ENCODE data around the gene SLC9A9.
"Not testable (repeated sequence)": the region's sequence is repeated elsewhere in the genome, so short reads cannot be mapped to it uniquely, and the experiment has no call there.

SLC9A9 gene

DNA sequence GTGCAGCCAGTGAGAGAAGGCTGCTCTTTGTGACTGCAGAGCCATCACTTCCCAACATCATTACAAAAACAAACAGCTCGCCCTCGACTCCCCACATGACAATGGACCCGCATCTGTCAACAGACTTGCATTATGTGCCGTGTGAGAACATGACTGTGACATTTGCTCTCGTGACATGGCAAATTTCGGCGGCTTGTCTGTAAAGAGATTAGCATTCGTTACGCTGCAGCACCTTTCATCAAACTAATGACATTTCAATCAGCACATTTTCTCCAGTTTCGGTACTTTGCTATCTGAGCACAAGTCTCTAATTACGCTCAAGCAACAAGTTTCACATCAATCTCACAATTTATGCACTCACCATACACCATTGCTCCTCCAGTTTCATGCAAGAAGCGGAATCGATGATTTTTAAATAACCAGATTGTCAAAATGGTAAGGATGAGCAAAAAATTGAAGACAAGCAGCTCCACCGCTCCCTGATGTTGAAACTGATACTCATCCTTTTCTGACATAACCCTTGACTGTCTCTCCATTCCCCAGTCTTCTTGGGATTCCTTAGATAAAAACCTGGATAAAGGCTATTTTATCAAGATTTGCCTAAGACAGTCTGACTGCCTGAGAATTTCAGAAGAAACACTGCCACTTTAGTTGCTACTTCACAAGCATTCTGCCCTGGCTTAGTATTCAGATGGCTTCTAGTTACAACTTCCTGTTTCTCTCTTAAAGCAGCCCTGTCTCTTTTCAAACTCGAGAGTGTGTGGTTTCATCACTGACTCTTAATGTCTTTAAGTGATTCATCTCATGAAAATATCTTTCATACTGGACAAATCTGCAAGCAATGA is at the start of gene SLC9A9:
Gene SLC9A9 (minus strand): TSS at position 682 of the 845 bp plus-strand sequence. CDS start 146 bp downstream, at position 536.
- no peaks in the 10 kb centered on the region for H3K27me3 Mint-ChIP-seq (ENCODE audit: low read depth)
- peaks cover 45% of the 10 kb centered on the region for H3K4me1 Mint-ChIP-seq (ENCODE audit: low read depth)
- H3K4me3 Mint-ChIP-seq: peak within 1 kb of the TSS; percentile 98
- H3K9me3 Mint-ChIP-seq: no peaks in the 10 kb centered on the region
- H3K27ac Mint-ChIP-seq: peak within 1 kb of the TSS; percentile 95
- peaks cover 3% of the 10 kb centered on the region for H3K36me3 Mint-ChIP-seq (ENCODE audit: low read depth)

- peaks cover 8% of the 10 kb centered on the region for H3K27me3 Mint-ChIP-seq (ENCODE audit: low read depth)
- H3K9me3 Mint-ChIP-seq: no peaks in the 10 kb centered on the region
- H3K36me3 Mint-ChIP-seq (ENCODE audit: low read depth): no peaks in the 10 kb centered on the region
- no peak overlapping the region for H3K4me3 Mint-ChIP-seq
- H3K27ac Mint-ChIP-seq: no peak overlapping the region
- no peaks in the 10 kb centered on the region for H3K4me1 Mint-ChIP-seq (ENCODE audit: low read depth)
Observed at GRCh38 chr3:143897576-143898295, 49.5 kb upstream of the SLC9A9 start.

DNA sequence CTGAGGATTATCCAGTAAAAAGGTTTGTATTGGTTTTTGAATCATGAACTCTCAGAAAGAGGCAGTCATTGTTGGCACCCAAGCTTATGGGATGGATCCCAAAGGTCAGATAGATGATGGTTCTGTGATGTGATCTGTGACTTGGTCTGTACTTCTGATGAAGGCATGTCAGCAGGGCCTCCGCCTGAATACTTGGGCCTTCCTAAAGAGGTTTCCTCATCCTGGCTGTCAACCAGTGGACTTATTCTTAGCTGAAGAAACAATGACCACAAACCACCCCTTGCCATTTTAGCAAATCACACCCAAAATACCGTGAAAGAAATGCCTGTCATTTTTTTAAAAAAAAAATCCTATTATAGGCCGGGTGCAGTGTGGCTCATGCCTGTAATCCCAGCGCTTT is 48.2 kb upstream of the SLC9A9 start:
- Mint-ChIP-seq H3K4me3 (no peak overlapping the region), H3K27ac (no peak overlapping the region), H3K27me3 (ENCODE audit: low read depth) (peaks cover 10% of the 10 kb centered on the region), H3K9me3 (no peaks in the 10 kb centered on the region), H3K36me3 (ENCODE audit: low read depth) (no peaks in the 10 kb centered on the region), H3K4me1 (ENCODE audit: low read depth) (no peaks in the 10 kb centered on the region)

DNA sequence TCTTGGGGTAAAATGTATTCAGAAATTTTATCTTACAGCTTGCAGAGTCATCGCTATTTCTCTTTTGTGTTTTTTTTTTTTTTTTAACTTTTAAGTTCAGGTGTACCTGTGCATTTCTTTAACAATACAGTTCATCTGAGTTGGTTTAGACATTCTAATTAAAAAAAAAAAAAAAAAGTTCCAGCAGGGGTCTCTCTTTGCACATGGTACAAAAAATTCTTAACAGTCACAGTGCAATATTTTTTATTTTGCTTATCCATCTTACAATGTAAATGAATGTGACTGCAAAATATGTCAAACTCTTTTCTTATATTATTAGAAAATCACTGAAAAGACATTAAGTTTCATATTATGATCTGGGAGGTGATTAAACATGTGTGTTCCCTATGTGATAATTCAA is 47.5 kb upstream of the SLC9A9 start:
- Mint-ChIP-seq H3K4me1 (ENCODE audit: low read depth) (no peaks in the 10 kb centered on the region), H3K36me3 (ENCODE audit: low read depth) (no peaks in the 10 kb centered on the region), H3K27ac (no peak overlapping the region), H3K4me3 (no peak overlapping the region), H3K9me3 (no peaks in the 10 kb centered on the region), H3K27me3 (ENCODE audit: low read depth) (peaks cover 9% of the 10 kb centered on the region)

DNA sequence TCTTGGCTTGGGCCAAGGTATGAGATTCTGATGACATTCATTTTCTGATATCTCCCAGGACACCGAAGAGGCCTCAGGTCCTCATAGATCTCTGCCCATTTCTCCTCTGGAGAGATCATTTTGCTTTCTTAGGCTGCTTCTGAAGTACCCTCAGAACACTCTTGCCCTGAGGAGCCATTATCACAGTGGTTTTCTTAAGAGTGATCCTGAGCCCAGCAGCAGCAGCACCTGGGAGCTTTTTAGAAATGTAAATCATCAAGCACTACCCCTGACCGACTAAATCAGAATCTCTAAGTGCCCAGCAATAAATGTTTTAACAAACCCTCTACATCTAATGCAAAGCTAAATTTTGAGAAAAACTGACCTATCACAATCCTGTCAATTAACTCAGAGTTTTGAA is 40.6 kb upstream of the SLC9A9 start:
- Mint-ChIP-seq H3K4me3 (no peak overlapping the region), H3K9me3 (no peaks in the 10 kb centered on the region), H3K27me3 (ENCODE audit: low read depth) (peaks cover 38% of the 10 kb centered on the region), H3K4me1 (ENCODE audit: low read depth) (no peaks in the 10 kb centered on the region), H3K27ac (no peak overlapping the region), H3K36me3 (ENCODE audit: low read depth) (no peaks in the 10 kb centered on the region)

GRCh38 chr3:143888166-143888565 is 39.9 kb upstream of the SLC9A9 start:
- Mint-ChIP-seq H3K36me3 (ENCODE audit: low read depth) (no peaks in the 10 kb centered on the region), H3K4me3 (no peak overlapping the region), H3K27me3 (ENCODE audit: low read depth) (peaks cover 43% of the 10 kb centered on the region), H3K9me3 (no peaks in the 10 kb centered on the region), H3K4me1 (ENCODE audit: low read depth) (no peaks in the 10 kb centered on the region), H3K27ac (no peak overlapping the region)

DNA sequence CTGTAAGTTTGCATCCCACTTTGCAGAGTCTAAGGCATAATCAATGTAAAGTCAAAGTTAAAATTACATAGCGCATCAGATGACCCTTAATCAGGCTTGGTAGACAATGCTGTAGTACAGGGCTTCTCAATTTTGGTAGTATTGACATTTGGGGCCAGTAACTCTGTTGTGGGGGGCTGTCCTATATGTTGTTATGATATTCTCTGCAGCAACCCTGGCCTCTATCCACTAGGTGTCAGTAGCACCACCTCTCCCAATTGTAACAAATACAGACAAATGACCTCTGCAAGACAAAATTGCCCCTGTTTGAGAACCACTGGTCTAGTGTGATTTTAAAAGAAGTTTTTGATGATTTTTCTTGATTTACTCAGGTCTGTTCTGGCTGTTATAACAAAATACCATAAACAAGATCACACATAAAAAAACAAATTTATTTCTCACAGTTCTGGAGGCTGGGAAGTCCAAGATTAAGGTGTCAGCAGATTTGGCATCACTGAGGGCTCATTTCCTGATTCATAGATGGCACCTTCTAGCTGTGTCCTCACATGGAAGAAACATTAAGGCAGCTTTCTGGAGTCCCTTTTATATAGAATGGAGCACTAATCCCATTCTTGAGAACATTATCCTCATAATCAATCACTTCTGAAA is 37.6 kb upstream of the SLC9A9 start:
- Mint-ChIP-seq H3K4me1 (ENCODE audit: low read depth) (no peaks in the 10 kb centered on the region), H3K4me3 (no peak overlapping the region), H3K9me3 (no peaks in the 10 kb centered on the region), H3K27me3 (ENCODE audit: low read depth) (peaks cover 45% of the 10 kb centered on the region), H3K36me3 (ENCODE audit: low read depth) (no peaks in the 10 kb centered on the region), H3K27ac (no peak overlapping the region)

- H3K27me3 Mint-ChIP-seq (ENCODE audit: low read depth): peaks cover 38% of the 10 kb centered on the region
Observed at GRCh38 chr3:143884861-143885260, 36.6 kb upstream of the SLC9A9 start.

DNA sequence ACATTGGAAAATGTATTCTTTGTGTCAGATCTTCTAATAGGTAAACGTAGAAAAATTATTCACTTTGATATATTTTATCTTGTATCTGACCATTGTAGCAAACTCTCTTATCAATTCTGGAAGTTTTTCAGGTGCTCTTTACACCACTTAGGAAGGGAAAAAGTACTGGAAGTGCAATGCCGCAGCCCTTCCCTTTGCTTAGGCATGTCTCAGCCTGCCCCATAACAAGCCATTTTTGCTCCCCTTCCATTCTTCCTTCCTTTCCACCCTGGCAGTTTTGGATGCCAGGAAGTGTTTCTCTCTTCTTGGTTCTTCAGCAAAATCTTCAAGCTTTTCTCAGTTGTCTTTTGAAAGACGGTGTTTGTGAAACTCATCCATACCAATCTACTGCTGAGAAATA is 34.9 kb upstream of the SLC9A9 start:
- Mint-ChIP-seq H3K27ac (no peak overlapping the region), H3K9me3 (no peaks in the 10 kb centered on the region), H3K27me3 (ENCODE audit: low read depth) (peaks cover 30% of the 10 kb centered on the region), H3K4me1 (ENCODE audit: low read depth) (no peaks in the 10 kb centered on the region), H3K36me3 (ENCODE audit: low read depth) (no peaks in the 10 kb centered on the region), H3K4me3 (no peak overlapping the region)

More at GRCh38 chr3:143884861-143885260, 36.6 kb upstream of the SLC9A9 start:
- H3K9me3 Mint-ChIP-seq: no peaks in the 10 kb centered on the region
- no peaks in the 10 kb centered on the region for H3K36me3 Mint-ChIP-seq (ENCODE audit: low read depth)
- no peaks in the 10 kb centered on the region for H3K4me1 Mint-ChIP-seq (ENCODE audit: low read depth)
- no peak overlapping the region for H3K4me3 Mint-ChIP-seq
- no peak overlapping the region for H3K27ac Mint-ChIP-seq

DNA sequence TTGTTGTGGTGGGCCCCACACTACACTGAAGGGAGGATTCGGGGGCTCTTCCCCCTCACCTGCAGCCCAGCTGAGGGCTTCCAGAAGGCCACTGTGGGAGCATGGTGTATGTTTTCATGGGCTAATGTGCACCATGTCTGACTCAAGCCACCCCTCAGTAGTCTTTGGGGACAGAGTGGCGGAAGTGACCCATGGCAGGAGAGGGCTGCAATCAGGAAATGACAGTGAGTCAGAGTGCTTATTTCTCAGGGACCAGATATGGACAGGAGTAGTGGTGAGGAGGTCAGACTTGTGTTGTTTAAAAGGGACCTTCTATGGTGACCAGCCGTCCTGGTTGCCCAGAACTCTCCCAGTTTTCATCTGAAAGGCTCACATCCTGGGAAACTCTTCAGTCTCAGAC is 32.8 kb upstream of the SLC9A9 start:
- Mint-ChIP-seq H3K9me3 (no peaks in the 10 kb centered on the region), H3K27ac (no peak overlapping the region), H3K36me3 (ENCODE audit: low read depth) (no peaks in the 10 kb centered on the region), H3K27me3 (ENCODE audit: low read depth) (peaks cover 23% of the 10 kb centered on the region), H3K4me1 (ENCODE audit: low read depth) (no peaks in the 10 kb centered on the region), H3K4me3 (no peak overlapping the region)

- Mint-ChIP-seq H3K9me3 (no peaks in the 10 kb centered on the region), H3K4me1 (ENCODE audit: low read depth) (no peaks in the 10 kb centered on the region), H3K36me3 (ENCODE audit: low read depth) (no peaks in the 10 kb centered on the region), H3K27ac (no peak overlapping the region), H3K4me3 (no peak overlapping the region), H3K27me3 (ENCODE audit: low read depth) (no peaks in the 10 kb centered on the region)
Observed at GRCh38 chr3:143875546-143875945, 27.3 kb upstream of the SLC9A9 start.

DNA sequence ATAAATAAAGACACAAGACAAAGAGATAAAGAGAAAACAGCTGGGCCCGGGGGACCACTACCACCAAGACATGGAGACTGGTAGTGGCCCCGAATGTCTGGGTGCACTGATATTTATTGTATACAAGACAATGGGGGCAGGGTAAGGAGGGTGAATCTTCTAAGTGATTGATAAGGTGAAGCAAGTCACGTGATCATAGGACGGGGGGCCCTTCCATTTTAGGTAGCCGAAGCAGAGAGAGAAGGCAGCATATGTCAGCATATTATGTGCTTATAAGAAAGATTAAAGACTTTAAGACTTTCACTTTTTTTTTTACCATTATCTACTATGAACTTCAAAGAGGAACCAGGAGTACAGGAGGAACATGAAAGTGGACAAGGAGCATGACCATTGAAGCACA is 25.3 kb upstream of the SLC9A9 start:
- H3K4me3 Mint-ChIP-seq: not testable (repeated sequence)

GRCh38 chr3:143865302-143865701 is 17.0 kb upstream of the SLC9A9 start:
- H3K9me3 Mint-ChIP-seq: peaks cover 4% of the 10 kb centered on the region
- H3K36me3 Mint-ChIP-seq (ENCODE audit: low read depth): no peaks in the 10 kb centered on the region
- H3K27ac Mint-ChIP-seq: no peak overlapping the region
- peaks cover 23% of the 10 kb centered on the region for H3K27me3 Mint-ChIP-seq (ENCODE audit: low read depth)
- no peaks in the 10 kb centered on the region for H3K4me1 Mint-ChIP-seq (ENCODE audit: low read depth)
- no peak overlapping the region for H3K4me3 Mint-ChIP-seq

More for the DNA sequence above, 25.3 kb upstream of the SLC9A9 start:
- not testable (repeated sequence) for H3K27me3 Mint-ChIP-seq (ENCODE audit: low read depth); H3K4me1 Mint-ChIP-seq (ENCODE audit: low read depth); H3K9me3 Mint-ChIP-seq; H3K27ac Mint-ChIP-seq; H3K36me3 Mint-ChIP-seq (ENCODE audit: low read depth)

DNA sequence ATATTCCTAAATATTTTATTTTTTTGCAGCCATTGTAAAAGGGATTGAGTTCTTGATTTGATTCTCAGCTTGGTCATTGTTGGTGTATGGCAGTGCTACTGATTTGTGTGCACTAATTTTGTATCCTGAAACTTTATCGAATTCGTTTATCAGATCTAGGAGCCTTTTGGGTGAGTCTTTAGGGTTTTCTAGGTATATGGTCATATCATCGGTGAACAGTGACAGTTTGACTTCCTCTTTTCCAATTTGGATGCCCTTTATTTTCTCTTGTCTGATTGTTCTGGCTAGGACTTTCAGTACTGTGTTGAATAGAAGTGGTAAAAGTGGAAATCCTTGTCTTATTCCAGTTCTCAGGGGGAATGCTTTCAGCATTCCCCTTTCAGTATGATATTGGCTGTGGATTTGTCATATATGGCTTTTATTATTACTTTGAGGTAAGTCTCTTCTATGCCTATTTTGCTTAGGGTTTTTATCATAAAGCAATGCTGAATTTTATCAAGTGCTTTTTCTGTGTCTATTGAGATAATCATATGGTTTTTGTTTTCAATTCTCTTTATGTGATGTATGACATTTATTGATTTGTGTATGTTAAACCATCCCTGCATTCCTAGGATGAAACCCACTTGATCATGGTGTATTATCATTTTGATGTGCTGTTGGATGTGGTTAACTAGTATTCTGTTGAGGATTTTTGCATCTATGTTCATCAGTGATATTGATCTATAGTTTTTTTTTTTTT is 11.4 kb upstream of the SLC9A9 start:
- peaks cover 11% of the 10 kb centered on the region for H3K4me1 Mint-ChIP-seq (ENCODE audit: low read depth)
- no peak overlapping the region for H3K4me3 Mint-ChIP-seq
- H3K36me3 Mint-ChIP-seq (ENCODE audit: low read depth): no peaks in the 10 kb centered on the region
- peaks cover 39% of the 10 kb centered on the region for H3K27me3 Mint-ChIP-seq (ENCODE audit: low read depth)
- peaks cover 4% of the 10 kb centered on the region for H3K9me3 Mint-ChIP-seq
- no peak overlapping the region for H3K27ac Mint-ChIP-seq
